H1 (cell line): ENCODE results near the gene PPM1D. TPM values are rescaled to one million over a fixed set of nuclear protein-coding genes. Genes with fewer than 3 reads are reported as not detected.

Experiments used
- CTCF ChIA-PET: fragments of 300-600 bp; sonication (Branson Sonifier 250); formaldehyde crosslinking; loops from one replicate; lab custom pipeline; 2021; ENCODE audit not compliant: partially characterized antibody; lab: Charles Lee
- POLR2A ChIA-PET: fragments of 300-600 bp; sonication (Branson Sonifier 250); formaldehyde crosslinking; loops from one replicate; lab custom pipeline; 2021; ENCODE audit warnings: inconsistent platforms; ENCODE audit not compliant: partially characterized antibody; lab: Charles Lee
- DNase-seq, 2 experiments: peaks; one replicate each; pipeline versions ENCODE4 v3.0.0 to v3.0.0-alpha.2; 2010 to 2022; ENCODE audit warnings: low spot score in 2 of 2, low read depth in 1 of 2, mixed read lengths in 1 of 2
- FAIRE-seq: peaks from 2 replicates; lab custom pipeline; 2011; peaks lifted over from hg19 to GRCh38; lab: Jason Lieb, UNC
- H2AFZ ChIP-seq: 2 replicates; pipeline ENCODE4 v1.8.1; 2012; ENCODE audit warnings: low read length, inconsistent platforms
- H2AK5ac ChIP-seq: 2 replicates; pipeline ENCODE4 v1.6.1; 2013; ENCODE audit warnings: low read depth, low read length
- H2BK120ac ChIP-seq: replicated peaks from 2 replicates; pipeline ENCODE3; 2013; ENCODE audit warnings: low read depth, low read length, inconsistent platforms
- H2BK12ac ChIP-seq: 2 replicates; pipeline ENCODE4 v1.6.1; 2013; ENCODE audit warnings: low read depth, low read length
- H2BK15ac ChIP-seq: 2 replicates; pipeline ENCODE4 v1.6.1; 2013; ENCODE audit warnings: low read length
- H2BK20ac ChIP-seq: 2 replicates; pipeline ENCODE4 v1.6.1; 2013; ENCODE audit warnings: low read length
- H2BK5ac ChIP-seq: 2 replicates; pipeline ENCODE4 v1.6.1; 2013; ENCODE audit warnings: low read depth, low read length
- H3K14ac ChIP-seq: 2 replicates; pipeline ENCODE4 v1.6.1; 2013; ENCODE audit warnings: inconsistent platforms; ENCODE audit not compliant: insufficient read length
- H3K18ac ChIP-seq: 2 replicates; pipeline ENCODE4 v1.6.1; 2013; ENCODE audit warnings: low read length; ENCODE audit errors: extremely low read depth
- H3K23ac ChIP-seq: 2 replicates; pipeline ENCODE4 v1.6.1; 2013; ENCODE audit warnings: inconsistent platforms; ENCODE audit not compliant: insufficient read length
- H3K23me2 ChIP-seq: 2 replicates; pipeline ENCODE4 v1.6.1; 2013; ENCODE audit warnings: low read depth, low read length
- H3K27ac ChIP-seq: 2 replicates; pipeline ENCODE4 v1.6.1; 2011; ENCODE audit warnings: low read depth, low read length, inconsistent platforms
- H3K27me3 ChIP-seq, 4 experiments: replicated peaks in 1 of 4; 1 replicate in 1 of 4; 2 replicates in 3 of 4; pipeline versions ENCODE4 v1.6.1 to v1.8.1; 2011 to 2013; ENCODE audit warnings: low read length in 3 of 4, mild to moderate bottlenecking in 3 of 4, inconsistent platforms in 2 of 4, mixed read lengths in 2 of 4, moderate library complexity in 1 of 4; ENCODE audit not compliant: control insufficient read depth in 3 of 4, insufficient read depth in 3 of 4; ENCODE audit errors: extremely low read depth in 1 of 4
- H3K36me3 ChIP-seq, 4 experiments: 2 replicates each; pipeline versions ENCODE4 v1.6.1 to v1.8.1; 2011 to 2013; ENCODE audit warnings: mild to moderate bottlenecking in 4 of 4, low read length in 3 of 4, moderate library complexity in 2 of 4, control low read depth in 1 of 4, inconsistent platforms in 1 of 4; ENCODE audit not compliant: insufficient read depth in 4 of 4, control insufficient read depth in 2 of 4
- H3K4ac ChIP-seq: replicated peaks from 2 replicates; pipeline ENCODE3; 2013; ENCODE audit warnings: low read length, low read depth, mixed read lengths, inconsistent platforms; ENCODE audit not compliant: insufficient read length
- H3K4me1 ChIP-seq, 4 experiments: replicated peaks in 1 of 4; 1 replicate in 1 of 4; 2 replicates in 3 of 4; pipeline versions ENCODE4 v1.6.1 to v1.8.1; 2011 to 2013; ENCODE audit warnings: low read length in 3 of 4, inconsistent platforms in 2 of 4, mixed read lengths in 1 of 4; ENCODE audit not compliant: insufficient read depth in 4 of 4, control insufficient read depth in 3 of 4
- H3K4me2 ChIP-seq, 2 experiments: 2 replicates each; pipeline versions ENCODE4 v1.6.1 to v1.8.1; 2011 to 2013; ENCODE audit warnings: low read depth in 2 of 2, low read length in 2 of 2, control low read depth in 1 of 2, inconsistent platforms in 1 of 2, mild to moderate bottlenecking in 1 of 2; ENCODE audit not compliant: insufficient read depth in 1 of 2
- H3K4me3 ChIP-seq, 4 experiments: fragments of 200-600, 300-600 bp in 1 of 4; sonication (generic), shearing (Covaris generic), sonication (Bioruptor Twin) in 1 of 4; 2 replicates each; pipeline versions ENCODE4 v1.5.1 to v1.8.1; 2011 to 2016; ENCODE audit warnings: low read length in 4 of 4, low read depth in 3 of 4, control low read depth in 2 of 4, inconsistent platforms in 2 of 4, mild to moderate bottlenecking in 2 of 4, mixed read lengths in 1 of 4, moderate library complexity in 1 of 4; ENCODE audit not compliant: insufficient read depth in 2 of 4; ENCODE audit errors: extremely low read depth in 1 of 4
- H3K56ac ChIP-seq: replicated peaks from 2 replicates; pipeline ENCODE3; 2013; ENCODE audit warnings: low read depth, mild to moderate bottlenecking, mixed read lengths, low read length, inconsistent platforms; ENCODE audit not compliant: insufficient read length
- H3K79me1 ChIP-seq: 2 replicates; pipeline ENCODE4 v1.6.1; 2013; ENCODE audit warnings: low read depth, low read length, control low read depth
- H3K79me2 ChIP-seq, 2 experiments: 2 replicates each; pipeline versions ENCODE4 v1.6.1 to v1.8.1; 2012 to 2013; ENCODE audit warnings: low read length in 2 of 2, mild to moderate bottlenecking in 2 of 2, inconsistent platforms in 1 of 2; ENCODE audit not compliant: insufficient read depth in 2 of 2, control insufficient read depth in 1 of 2
- H3K9ac ChIP-seq, 4 experiments: replicated peaks in 1 of 4; 1 replicate in 1 of 4; 2 replicates in 3 of 4; pipeline versions ENCODE4 v1.6.1 to v1.8.1; 2011 to 2013; ENCODE audit warnings: low read depth in 3 of 4, low read length in 3 of 4, control low read depth in 2 of 4, mild to moderate bottlenecking in 2 of 4, moderate library complexity in 2 of 4, inconsistent platforms in 1 of 4; ENCODE audit errors: extremely low read depth in 1 of 4
- H3K9me3 ChIP-seq, 2 experiments: 2 replicates each; pipeline versions ENCODE4 v1.6.1 to v1.8.1; 2012 to 2013; ENCODE audit warnings: mild to moderate bottlenecking in 2 of 2, moderate library complexity in 2 of 2, control low read depth in 1 of 2, inconsistent platforms in 1 of 2, low read depth in 1 of 2, low read length in 1 of 2, mixed read lengths in 1 of 2; ENCODE audit not compliant: insufficient read depth in 2 of 2
- H4K20me1 ChIP-seq, 2 experiments: replicated peaks in 1 of 2; 2 replicates each; pipeline versions ENCODE3 to v1.8.1; 2011 to 2013; ENCODE audit warnings: inconsistent platforms in 2 of 2, low read length in 2 of 2, mild to moderate bottlenecking in 1 of 2; ENCODE audit not compliant: insufficient read depth in 2 of 2, control insufficient read depth in 1 of 2
- H4K5ac ChIP-seq: 2 replicates; pipeline ENCODE4 v1.6.1; 2013; ENCODE audit warnings: low read length, low read depth, mixed read lengths, inconsistent platforms; ENCODE audit not compliant: insufficient read length
- H4K8ac ChIP-seq: 2 replicates; pipeline ENCODE4 v1.8.0; 2013; ENCODE audit warnings: mild to moderate bottlenecking, moderate library complexity, low read length, inconsistent platforms; ENCODE audit not compliant: insufficient read depth; ENCODE audit errors: extremely low read depth
- H4K91ac ChIP-seq: replicated peaks from 2 replicates; pipeline ENCODE3; 2013; ENCODE audit warnings: low read length, mixed read lengths, inconsistent platforms; ENCODE audit not compliant: insufficient read length
- CTBP2 ChIP-seq: IDR thresholded peaks from 2 replicates; pipeline ENCODE4 v1.7.0; 2011; ENCODE audit warnings: borderline replicate concordance, mild to moderate bottlenecking, moderate library complexity, mixed read lengths, low read length; ENCODE audit not compliant: insufficient read depth, insufficient read length
- KDM5A ChIP-seq: fragments of 200-600 bp; IDR thresholded peaks from 2 replicates; pipeline ENCODE4 v1.7.1; 2012; ENCODE audit warnings: mild to moderate bottlenecking, low read length, inconsistent platforms, mixed read lengths
- WGBS, 2 experiments: shearing (Covaris generic) in 1 of 2; methylation state at CpG; one replicate each; pipeline versions ENCODE4 v1.1.6 to v1.1.7; 2013 to 2015; ENCODE audit warnings: low lambda C conversion rate in 2 of 2, mixed read lengths in 2 of 2, inconsistent platforms in 1 of 2, low coverage in 1 of 2, missing lambda C conversion rate in 1 of 2; ENCODE audit not compliant: insufficient replicate concordance in 2 of 2, insufficient coverage in 1 of 2, insufficient read length in 1 of 2; ENCODE audit errors: extremely low coverage in 1 of 2, missing lambda C conversion rate in 1 of 2; 5-methylcytosine and 5-hydroxymethylcytosine counted together
- polyA plus RNA-seq, 7 experiments: library from polyadenylated mRNA; depleted of rRNA in 3 of 7; stranded (reverse) in 5 of 7; unstranded in 2 of 7; fragments of >200 nt in 5 of 7; fragments of 200-250 nt in 2 of 7; gene quantifications; 1 replicate in 5 of 7; 2 replicates in 1 of 7; 4 replicates in 1 of 7; pipeline versions ENCODE4 v1.2.1 to v1.2.3, GENCODE V29; 2011 to 2013; ENCODE audit warnings: missing spikeins in 2 of 7, mixed read lengths in 2 of 7
- total RNA-seq: library from RNA; stranded (reverse); fragmentation: NEBNext Ultra II Directional; extraction: Animal tissue kit (Norgen Biotek cat#: 25700); gene quantifications from 2 replicates; pipeline ENCODE4 v1.2.1, GENCODE V29; 2021

Gene PPM1D
- total and polyA plus RNA-seq, 2 of the 8 experiments (the other 6 are each of a cell fraction or from before 2014, with no cell fraction given) = 5.0 to 16.7 TPM

GRCh38 chr17:60699090-60699489 is 99.1 kb downstream of the PPM1D start:
- H3K14ac ChIP-seq = no peak overlapping the region
- no peak overlapping the region for H2BK15ac ChIP-seq
- no peak overlapping the region for H2BK20ac ChIP-seq
- H4K5ac ChIP-seq = no peak overlapping the region
- no peaks in the 10 kb centered on the region for H3K4me1 ChIP-seq
- H3K36me3 ChIP-seq = no peaks in the 10 kb centered on the region
- H2AK5ac ChIP-seq = no peak overlapping the region
- no peak overlapping the region for H3K27ac ChIP-seq
- no peak overlapping the region for H4K8ac ChIP-seq
- H3K56ac ChIP-seq = no peak overlapping the region
- H2AFZ ChIP-seq = no peak overlapping the region
- H3K9me3 ChIP-seq = no peaks in the 10 kb centered on the region
- DNase-seq (no peak), FAIRE-seq (no peak)
- H3K23ac ChIP-seq = no peak overlapping the region
- H3K4ac ChIP-seq = no peak overlapping the region
- H4K20me1 ChIP-seq = no peaks in the 10 kb centered on the region
- ChIA-PET POLR2A (interaction anchor here (0.6 kb wide), 1 partner anchor 460 kb away, joined by 3 read pairs; no protein-coding TSS in a partner anchor), CTCF (no interaction called here)
- TF ChIP-seq CTBP2 (no peak), KDM5A (no peak)
- no peaks in the 10 kb centered on the region for H3K79me2 ChIP-seq
- H3K18ac ChIP-seq = no peak overlapping the region
- H3K79me1 ChIP-seq = no peaks in the 10 kb centered on the region
- 85% methylated on average over 3 of the region's 3 CpGs; no CpG with 5 or more reads in 1 of the 2 experiments for WGBS, 2 experiments
- no peak overlapping the region for H3K4me3 ChIP-seq
- no peaks in the 10 kb centered on the region for H3K27me3 ChIP-seq
- no peak overlapping the region for H3K4me2 ChIP-seq
- H3K23me2 ChIP-seq = no peaks in the 10 kb centered on the region
- no peak overlapping the region for H2BK5ac ChIP-seq
- no peak overlapping the region for H3K9ac ChIP-seq
- H2BK120ac ChIP-seq = no peak overlapping the region
- no peak overlapping the region for H4K91ac ChIP-seq
- no peak overlapping the region for H2BK12ac ChIP-seq
